NCI-H2107 (cell line): Measurements from ENCODE around the gene PDZK1.
"Not testable (repeated sequence)": the region's sequence is repeated elsewhere in the genome, so short reads cannot be mapped to it uniquely, and the experiment has no call there.

Experiments used
- DNase-seq: peaks from one replicate; lab custom pipeline; 2025; lab: John Stamatoyannopoulos, UW

PDZK1 gene

DNA sequence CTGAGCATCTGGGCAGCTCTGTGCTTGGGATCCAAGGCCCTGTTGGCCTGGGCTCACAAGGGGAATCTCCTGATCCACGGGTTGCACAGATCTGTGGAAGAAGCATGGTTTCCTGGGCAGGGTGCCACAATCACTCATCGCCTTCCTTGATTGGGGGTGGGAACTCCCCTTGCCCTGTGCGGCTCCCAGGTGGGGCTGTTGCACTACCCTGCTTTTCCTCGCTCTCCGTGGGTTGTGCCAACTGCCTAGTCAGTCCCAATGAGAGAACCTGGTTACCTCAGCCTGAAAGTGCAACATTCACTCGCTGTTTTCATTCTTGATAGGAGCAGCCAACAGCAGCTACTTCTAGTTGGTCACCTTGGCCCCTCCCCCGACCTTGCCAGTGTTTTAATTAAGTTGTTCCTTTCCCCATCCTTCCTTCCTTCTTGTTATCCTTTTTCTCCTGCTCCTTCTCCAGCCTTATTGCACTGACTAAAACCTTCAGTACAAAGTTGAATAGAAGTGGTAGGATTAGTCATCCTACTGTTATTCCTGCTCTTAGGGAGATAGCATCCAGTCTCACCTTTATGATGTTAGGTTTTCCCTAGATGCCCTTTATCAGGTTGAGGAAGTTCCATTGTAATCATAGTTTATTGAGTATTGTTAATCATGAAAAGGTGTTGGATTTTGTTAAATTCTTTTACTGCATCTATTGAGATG is 50.8 kb downstream of the PDZK1 start:
- DNase-seq = not testable (repeated sequence)

DNA sequence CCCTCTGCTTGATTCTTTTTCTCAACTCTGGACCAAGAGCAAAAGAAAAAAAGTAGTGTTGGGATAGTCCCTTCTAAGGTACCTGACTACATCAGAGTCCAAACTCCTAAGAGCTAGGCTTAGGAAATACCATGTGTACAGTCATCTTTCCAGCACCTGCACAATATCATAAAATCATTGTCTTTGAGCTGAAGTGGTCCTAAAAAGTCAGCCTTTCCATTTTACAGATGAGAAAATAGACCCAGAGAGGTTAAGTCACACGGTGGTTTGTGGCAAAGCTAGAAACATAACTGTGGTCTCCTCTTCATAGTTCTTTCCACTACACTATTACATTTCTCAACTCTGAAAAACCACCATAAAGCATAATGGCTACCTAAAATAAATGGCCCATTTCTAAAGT is 63.2 kb downstream of the PDZK1 start:
- not testable (repeated sequence) for DNase-seq

DNA sequence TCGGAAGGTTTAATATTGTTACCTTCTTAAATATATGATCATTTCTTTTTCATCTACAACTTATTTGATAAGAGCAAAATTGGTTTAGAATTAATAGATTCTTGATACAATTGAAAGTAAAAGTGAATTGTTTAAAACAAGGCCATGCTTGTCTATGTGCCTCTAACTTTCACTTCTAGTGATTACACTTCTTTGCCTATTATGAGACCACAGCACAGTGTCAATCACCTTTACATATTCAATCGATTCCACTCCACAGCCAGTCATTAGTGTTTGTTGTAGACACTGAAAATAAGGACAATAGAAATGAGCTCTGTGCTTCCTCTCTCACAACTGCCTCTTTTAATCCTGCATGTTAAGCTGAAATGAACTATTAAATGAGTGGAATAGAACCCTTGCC is 65.3 kb downstream of the PDZK1 start:
- not testable (repeated sequence) for DNase-seq

DNA sequence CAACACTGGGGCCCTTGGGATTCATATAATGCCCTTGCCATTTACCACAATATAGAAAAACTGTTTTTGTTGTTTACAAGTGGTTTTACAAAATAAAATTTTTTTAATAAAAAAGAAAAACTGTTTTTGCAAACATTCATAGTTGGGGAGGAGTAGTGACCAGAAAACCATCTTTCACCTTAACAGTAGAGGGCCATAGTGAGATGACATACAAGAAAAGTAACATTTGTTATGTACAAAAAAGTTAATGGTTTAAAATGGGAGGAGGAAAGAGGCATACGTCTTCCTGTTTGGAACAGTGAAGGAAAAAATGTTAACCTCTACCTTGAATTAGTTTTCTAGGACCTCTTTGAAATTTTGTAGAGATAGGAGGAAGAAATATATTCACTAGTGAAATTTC is 70.9 kb downstream of the PDZK1 start:
- DNase-seq = not testable (repeated sequence)

DNA sequence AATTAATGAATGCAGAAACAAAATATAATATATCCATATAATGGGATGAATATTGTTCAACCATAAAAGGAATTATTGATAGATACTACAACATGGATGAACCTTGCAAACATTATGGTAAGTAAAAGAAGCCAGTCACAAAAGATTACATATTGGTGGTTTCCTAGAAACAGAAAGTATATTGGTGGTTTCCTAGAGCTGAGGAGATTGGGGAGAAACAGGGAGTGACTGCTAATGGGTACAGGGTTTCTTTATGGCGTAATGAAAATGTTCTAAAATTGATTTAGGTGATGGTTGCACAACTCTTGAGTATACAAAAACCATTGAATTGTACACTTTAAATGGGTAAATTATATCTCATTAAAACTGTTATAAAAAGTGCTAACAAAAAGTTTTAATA is 85.0 kb downstream of the PDZK1 start:
- not testable (repeated sequence) for DNase-seq
